Pancreas (tissue), 10 donors: ENCODE measurements around the gene ZFP92. TPM values are rescaled to one million over a fixed set of nuclear protein-coding genes. Genes with fewer than 3 reads are reported as not detected.

Experiments used
- ATAC-seq, 4 donors: fragments of 200-7000 bp; cut with Tn5 transposase; one replicate each; pipeline versions ENCODE4 v1.8.0 to v1.9.1; 2020; ENCODE audit warnings: mild to moderate bottlenecking in 4 of 4, moderate library complexity in 4 of 4
- DNase-seq, 6 donors: peaks; one replicate each; pipeline ENCODE4 v3.0.0-alpha.2; 2020
- FAIRE-seq: peaks from 2 replicates; lab custom pipeline; 2012; peaks lifted over from hg19 to GRCh38; lab: Jason Lieb, UNC
- H3K27ac ChIP-seq, 4 donors: fragments of 200-600 bp; sonication (generic); 1 replicate in 3 of 4; 2 replicates in 1 of 4; pipeline versions ENCODE4 v1.5.0 to v1.8.0; 2020
- H3K27me3 ChIP-seq, 4 donors: fragments of 200-600 bp; one replicate each; pipeline ENCODE4 v1.8.0; 2021
- H3K36me3 ChIP-seq, 3 donors: fragments of 200-600 bp; sonication (generic) in 1 of 3; one replicate each; pipeline versions ENCODE4 v1.5.0 to v1.8.0; 2020 to 2021
- H3K4me1 ChIP-seq, 3 donors: fragments of 200-600 bp; one replicate each; pipeline ENCODE4 v1.8.0; 2021
- H3K4me3 ChIP-seq, 4 donors: fragments of 200-600 bp; sonication (generic) in 2 of 4; one replicate each; pipeline versions ENCODE4 v1.5.0 to v1.8.0; 2020 to 2021
- H3K9me3 ChIP-seq, 4 donors: fragments of 200-600 bp; one replicate each; pipeline ENCODE4 v1.8.0; 2021
- CTCF ChIP-seq, 4 donors: fragments of 200-600 bp; sonication (generic) in 3 of 4; IDR thresholded peaks; one replicate each; pipeline versions ENCODE4 v1.5.0 to v1.8.0; 2021; ENCODE audit warnings: antibody characterized with exemption in 4 of 4
- WGBS, 2 donors: extraction: QIAGEN DNeasy Blood & Tissue Kit; methylation state at CpG; one replicate each; pipeline ENCODE4 v1.1.7; 2013; 5-methylcytosine and 5-hydroxymethylcytosine counted together
- intact Hi-C, 3 donors: fragments of 100-400 bp; cut with DNase I; formaldehyde crosslinking; loops; one replicate each; pipeline versions ENCODE4 v1.11.1 to v1.14.2; 2022
- polyA plus RNA-seq, 2 donors: library from polyadenylated mRNA; stranded (reverse); fragments of 200-250 nt; gene quantifications; one replicate each; pipeline ENCODE4 v1.2.3, GENCODE V29; 2013
- total RNA-seq, 6 donors: library from RNA; stranded (reverse); fragmentation: NEBNext Ultra II Directional in 4 of 6; extraction: Animal tissue kit (Norgen Biotek cat#: 25700) in 4 of 6; gene quantifications; one replicate each; pipeline versions ENCODE4 v1.2.1 to v1.2.4, GENCODE V29; 2021 to 2023
- donor health status: healthy with polysubstance abuse.
- donor health status: DM: no; HTN: no; CAD: no; lungs with moderate emphysema.
- donor health status: DM: no; HTN: no; CAD: no.
- donor health status: control.
- donor health status: control.
- donor health status: Bipolar disorder and iron deficiency.
- donor health status: DM: yes; HTN: yes; CAD: no.
- donor health status: DM: no; HTN: no; CAD: no.
- donor health status: DM: no; HTN: no; CAD: no.
- donor health status: DM: yes; HTN: yes; CAD: no.

ZFP92 gene
- total and polyA plus RNA-seq, 8 donors = 0.28 to 1.00 (median 0.41) TPM

GRCh38 chrX:153366878-153367538 is 44.3 kb upstream of the ZFP92 start:
- ATAC-seq = no peak
- H3K4me3 ChIP-seq = no peak overlapping the region
- H3K36me3 ChIP-seq = no peaks in the 10 kb centered on the region
- no peak for DNase-seq
- H3K4me1 ChIP-seq = no peaks in the 10 kb centered on the region
- TF ChIP-seq CTCF (IDR thresholded peaks at IDR 0.05) = no peak
- peaks cover 0 to 6% (median 0%) of the 10 kb centered on the region in 4 donors for H3K27me3 ChIP-seq
- 77 to 82% methylated on average over 5 of the region's 5 CpGs for WGBS, 2 donors
- FAIRE-seq = peak; percentile 26
- no peak overlapping the region for H3K27ac ChIP-seq
- intact Hi-C loops = no loop called here
- H3K9me3 ChIP-seq = no peaks in the 10 kb centered on the region

- no peaks in the 10 kb centered on the region for H3K9me3 ChIP-seq
- TF ChIP-seq CTCF (IDR thresholded peaks at IDR 0.05) = no peak
- no peaks in the 10 kb centered on the region for H3K4me1 ChIP-seq
- ATAC-seq (peak in 1 of 4 donors; percentile 57), DNase-seq (no peak), FAIRE-seq (no peak)
- H3K27me3 ChIP-seq = no peaks in the 10 kb centered on the region
- no peaks in the 10 kb centered on the region for H3K36me3 ChIP-seq
- H3K4me3 ChIP-seq = no peak overlapping the region
- H3K27ac ChIP-seq = peak overlapping the region in 1 of 4 donors; percentile 46
- 51 to 52% methylated on average over 8 of the region's 8 CpGs for WGBS, 2 donors
- intact Hi-C loops = no loop called here
Measured at GRCh38 chrX:153370293-153371055, 40.8 kb upstream of the ZFP92 start.

GRCh38 chrX:153371256-153371655 is 40.0 kb upstream of the ZFP92 start:
- Histone ChIP-seq H3K4me1 (no peaks in the 10 kb centered on the region), H3K27me3 (no peaks in the 10 kb centered on the region), H3K36me3 (no peaks in the 10 kb centered on the region), H3K27ac (peak overlapping the region in 1 of 4 donors; percentile 46), H3K9me3 (no peaks in the 10 kb centered on the region), H3K4me3 (no peak overlapping the region)
- WGBS, 2 donors = 7 to 13% methylated on average over 3 of the region's 3 CpGs
- FAIRE-seq (no peak), ATAC-seq (peak in 2 of 4 donors; percentile 24 to 64), DNase-seq (no peak)
- no peak for TF ChIP-seq CTCF (IDR thresholded peaks at IDR 0.05)
- intact Hi-C loops = no loop called here

- TF ChIP-seq CTCF (IDR thresholded peaks at IDR 0.05) = no peak
- H3K27me3 ChIP-seq = no peaks in the 10 kb centered on the region
- no peak for FAIRE-seq
- H3K4me3 ChIP-seq = no peak overlapping the region
- peak in 1 of 4 donors; percentile 51 for ATAC-seq
- intact Hi-C loops = no loop called here
- no peaks in the 10 kb centered on the region for H3K9me3 ChIP-seq
- H3K27ac ChIP-seq = peak overlapping the region in 1 of 4 donors; percentile 19
- H3K4me1 ChIP-seq = no peaks in the 10 kb centered on the region
- H3K36me3 ChIP-seq = no peaks in the 10 kb centered on the region
- DNase-seq = no peak
Measured at GRCh38 chrX:153372949-153373348, 38.3 kb upstream of the ZFP92 start.

GRCh38 chrX:153374426-153374825 is 36.8 kb upstream of the ZFP92 start:
- Histone ChIP-seq H3K9me3 (no peaks in the 10 kb centered on the region), H3K27me3 (no peaks in the 10 kb centered on the region), H3K4me1 (no peaks in the 10 kb centered on the region), H3K27ac (no peak overlapping the region), H3K4me3 (no peak overlapping the region), H3K36me3 (no peaks in the 10 kb centered on the region)
- ATAC-seq (no peak), FAIRE-seq (no peak), DNase-seq (no peak)
- WGBS, 2 donors = 72 to 88% methylated on average over 7 of the region's 7 CpGs
- intact Hi-C loops = no loop called here
- no peak for TF ChIP-seq CTCF (IDR thresholded peaks at IDR 0.05)
